Suppressor macrophage treated with lipopolysaccharide for 1 hour (primary cell): ENCODE data around the gene OR10J4.
"Not testable (repeated sequence)": the region's sequence is repeated elsewhere in the genome, so short reads cannot be mapped to it uniquely, and the experiment has no call there.

Source experiments
- DNase-seq, 3 donors: peaks; one replicate each; pipeline ENCODE4 v3.0.0-alpha.2; 2020 to 2022

The OR10J4 gene

DNA sequence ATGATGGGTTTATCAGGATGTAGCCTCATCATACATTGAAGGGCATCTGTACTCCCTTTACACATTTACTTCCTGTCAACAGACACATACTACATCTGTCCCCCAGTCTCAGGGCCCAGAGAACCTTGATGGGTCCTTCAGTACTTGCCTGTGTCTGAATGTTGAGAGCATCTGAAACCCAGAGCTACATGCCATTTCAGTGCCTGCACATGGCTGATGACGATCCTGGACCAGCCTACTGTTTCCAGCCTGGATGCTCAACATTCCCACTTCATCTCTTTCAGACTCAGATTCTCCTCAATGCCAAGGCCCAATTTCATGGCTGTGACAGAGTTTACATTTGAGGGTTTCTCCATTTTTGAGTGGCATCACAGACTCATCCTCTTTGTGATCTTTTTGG lies at the start of gene OR10J4:
TSS of gene OR10J4 (plus strand) at position 301 of the 400 bp plus-strand sequence.
- DNase-seq: no peak

GRCh38 chr1:159406821-159407220 lies 25.2 kb upstream of the OR10J4 start:
- DNase-seq: no peak

DNA sequence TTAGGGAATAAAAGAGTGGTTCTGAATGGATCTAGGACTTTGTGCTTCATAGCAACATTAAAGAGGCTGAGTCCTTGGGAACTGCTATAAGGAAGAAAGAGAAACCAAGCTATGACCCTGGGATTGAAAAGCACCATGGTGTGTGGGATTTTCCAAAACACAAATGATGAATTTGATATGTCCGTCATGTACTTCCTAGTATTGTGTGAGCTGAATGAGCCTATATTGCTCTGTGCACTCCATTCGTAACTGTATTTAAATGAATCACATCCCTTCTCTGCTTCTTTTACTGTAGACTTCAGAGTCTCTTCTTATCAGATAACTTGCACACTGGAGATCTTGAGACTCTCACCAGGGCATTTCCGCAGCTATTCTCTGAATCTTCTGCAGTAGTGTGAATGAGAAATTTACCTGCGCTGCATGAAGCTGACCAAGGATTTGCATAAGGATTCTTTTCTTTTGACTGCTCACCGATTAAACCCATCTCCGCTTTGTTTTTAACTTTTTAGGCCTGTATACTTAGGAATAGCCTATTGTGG lies 23.1 kb upstream of the OR10J4 start:
- DNase-seq: no peak

- no peak for DNase-seq
Measured at GRCh38 chr1:159421821-159422220, 10.2 kb upstream of the OR10J4 start.

- DNase-seq: no peak
Measured at GRCh38 chr1:159428536-159428935, 3.5 kb upstream of the OR10J4 start.

- DNase-seq: peak; percentile 52 to 78 (median 74)
Measured at GRCh38 chr1:159429074-159429861, 2.7 kb upstream of the OR10J4 start.

DNA sequence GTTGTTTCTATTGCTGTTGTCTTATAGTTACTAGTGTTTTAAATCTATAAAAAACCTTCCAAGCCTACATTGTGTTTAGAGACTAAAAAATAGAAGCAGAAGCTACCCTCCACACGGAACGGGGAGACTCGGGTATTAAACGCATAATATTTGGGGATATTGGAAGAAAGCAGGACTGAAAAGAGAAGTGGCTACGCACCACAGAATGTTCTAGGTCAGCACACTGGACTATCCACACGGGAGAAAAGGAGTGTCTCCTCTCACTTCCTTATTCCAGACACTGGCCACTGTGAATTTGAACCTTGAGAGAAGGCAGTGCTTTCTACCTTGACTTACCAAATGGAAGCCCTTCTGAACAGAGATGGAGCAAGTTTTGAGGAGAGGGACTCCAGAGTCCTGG lies 1.0 kb upstream of the OR10J4 start:
- peak; percentile 13 to 46 (median 42) for DNase-seq

DNA sequence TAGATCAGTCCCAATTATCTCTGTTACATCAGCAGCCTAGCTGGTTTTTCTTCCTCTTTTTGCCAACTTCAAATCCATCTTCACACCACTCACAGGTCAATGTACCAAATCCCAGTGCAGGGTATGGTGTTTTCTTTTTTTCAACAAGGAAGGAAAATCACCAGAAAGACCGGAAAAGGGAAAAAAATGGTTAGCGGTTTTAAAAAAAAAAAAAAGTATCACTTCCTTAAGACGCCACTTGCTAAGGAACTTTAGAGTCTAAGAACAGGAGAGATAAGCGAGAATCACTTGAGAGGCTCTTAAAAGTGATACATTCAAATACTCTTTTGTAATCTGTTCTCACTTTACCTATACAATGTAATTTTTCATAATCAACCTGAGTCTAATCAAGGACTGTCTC lies 4.5 kb downstream of the OR10J4 start:
- DNase-seq: peak; percentile 9 to 52 (median 48)

DNA sequence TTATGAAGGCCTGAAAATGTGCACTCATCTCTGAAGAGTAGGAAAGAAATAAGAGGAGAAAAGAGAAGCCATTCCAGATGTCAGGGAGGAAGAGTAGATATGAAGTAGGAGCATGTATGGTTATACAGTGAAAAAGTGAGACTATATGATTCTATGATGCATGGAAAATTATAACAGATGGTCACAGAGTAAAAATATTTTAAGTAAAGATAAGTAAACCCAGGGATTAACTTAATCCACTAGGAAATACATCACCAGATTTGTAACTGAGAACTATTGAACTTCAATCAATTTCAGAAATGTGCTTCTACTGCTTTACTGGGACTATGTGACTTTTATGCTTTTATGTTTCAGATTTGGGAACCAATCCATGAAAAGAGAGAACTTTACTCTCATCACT lies 7.4 kb downstream of the OR10J4 start, which contains the start of gene OR10J1:
TSS of gene OR10J1 (plus strand) at position 301 of the 400 bp plus-strand sequence. CDS start at position 371, 70 bp downstream.
- no peak for DNase-seq

DNA sequence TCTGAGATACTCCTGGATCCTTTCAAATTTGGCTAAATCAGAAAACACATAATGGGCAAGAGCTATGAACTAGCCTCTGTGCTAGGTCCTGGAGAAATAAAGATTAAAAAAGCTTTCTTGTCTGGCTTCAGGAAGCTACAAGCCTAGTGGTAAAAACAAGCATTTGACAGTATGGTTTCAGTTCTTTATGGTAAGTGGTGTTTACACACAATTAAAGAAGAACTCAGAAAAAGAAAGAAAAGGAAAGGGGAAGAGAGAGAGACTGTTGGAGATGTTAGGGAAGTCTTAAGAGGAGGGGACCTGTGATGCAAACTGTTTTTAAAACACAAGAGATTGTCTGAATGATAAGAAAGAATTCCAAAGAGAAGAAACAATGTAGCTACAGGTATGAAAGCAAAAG lies 9.4 kb downstream of the OR10J4 start:
- DNase-seq: peak; percentile 22 to 43 (median 42)

DNA sequence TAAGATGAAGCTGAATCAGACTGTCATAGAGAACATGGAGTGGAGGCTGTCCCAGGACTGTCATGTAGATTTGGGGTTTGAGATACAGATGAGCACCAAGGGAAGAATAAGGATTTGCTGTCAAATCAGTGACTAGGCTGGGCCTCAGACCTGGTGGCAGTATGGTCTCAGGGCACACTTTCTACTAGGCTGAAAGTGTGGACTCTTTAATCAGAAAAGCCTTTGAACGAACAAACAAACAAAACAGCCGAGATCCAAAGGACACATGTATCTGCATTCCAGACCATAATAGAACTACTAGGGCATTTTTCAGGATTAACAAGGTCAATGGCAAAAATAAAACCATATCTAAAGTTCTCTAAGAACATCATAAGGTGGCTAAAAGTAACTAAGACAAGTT lies 10.4 kb downstream of the OR10J4 start:
- DNase-seq: no peak

GRCh38 chr1:159443066-159443750 lies 11.2 kb downstream of the OR10J4 start:
- no peak for DNase-seq

- no peak for DNase-seq
Measured at GRCh38 chr1:159444511-159444910, 12.5 kb downstream of the OR10J4 start.

DNA sequence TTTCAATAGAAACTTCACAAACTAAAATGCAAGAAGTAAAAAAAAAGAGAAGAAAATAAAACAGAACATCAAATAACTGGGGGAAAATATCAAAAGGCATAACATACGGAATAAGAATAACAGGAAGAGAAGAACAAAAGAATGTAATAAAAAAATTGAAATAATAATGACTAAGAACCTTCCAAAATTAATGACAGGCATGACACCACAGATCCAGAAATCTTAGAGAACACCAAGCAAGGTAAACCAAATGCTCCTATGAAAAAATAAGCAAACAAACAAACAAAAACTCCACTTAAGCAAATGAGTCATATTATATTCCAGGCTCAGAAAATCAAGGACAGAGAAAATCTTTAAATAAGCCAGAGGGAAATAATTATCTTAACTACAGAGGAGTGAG lies 16.2 kb downstream of the OR10J4 start:
- DNase-seq: no peak

DNA sequence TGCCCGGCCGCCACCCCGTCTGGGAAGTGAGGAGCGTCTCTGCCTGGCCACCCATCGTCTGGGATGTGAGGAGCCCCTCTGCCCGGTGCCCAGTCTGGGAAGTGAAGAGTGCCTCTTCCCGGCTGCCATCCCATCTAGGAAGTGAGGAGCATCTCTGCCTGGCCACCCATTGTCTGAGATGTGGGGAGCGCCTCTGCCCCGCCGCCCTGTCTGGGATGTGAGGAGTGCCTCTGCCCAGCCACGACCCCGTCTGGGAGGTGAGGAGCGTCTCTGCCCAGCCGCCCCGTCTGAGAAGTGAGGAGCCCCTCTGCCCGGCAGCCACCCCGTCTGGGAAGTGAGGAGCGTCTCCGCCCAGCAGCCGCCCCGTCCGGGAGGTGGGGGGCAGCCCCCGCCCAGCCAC lies 17.6 kb downstream of the OR10J4 start:
- DNase-seq: not testable (repeated sequence)

DNA sequence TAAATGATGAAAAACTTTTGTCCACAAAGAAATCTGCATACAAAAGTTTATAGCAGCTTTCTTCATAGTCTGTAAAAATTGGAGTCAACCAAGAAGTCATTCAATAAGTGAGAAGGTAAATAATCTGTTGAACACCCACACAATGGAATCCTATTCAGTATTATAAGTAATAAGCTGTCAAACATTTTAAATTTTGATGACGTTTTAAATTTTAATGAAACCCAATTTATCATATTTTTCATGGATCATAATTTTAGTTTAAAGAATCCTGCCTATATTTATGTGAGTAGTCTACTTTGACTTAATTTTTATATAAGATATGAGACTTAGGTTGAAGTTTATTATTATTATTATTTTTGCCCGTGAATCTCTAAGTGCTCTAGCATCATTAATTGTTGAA lies 27.5 kb downstream of the OR10J4 start:
- no peak for DNase-seq

DNA sequence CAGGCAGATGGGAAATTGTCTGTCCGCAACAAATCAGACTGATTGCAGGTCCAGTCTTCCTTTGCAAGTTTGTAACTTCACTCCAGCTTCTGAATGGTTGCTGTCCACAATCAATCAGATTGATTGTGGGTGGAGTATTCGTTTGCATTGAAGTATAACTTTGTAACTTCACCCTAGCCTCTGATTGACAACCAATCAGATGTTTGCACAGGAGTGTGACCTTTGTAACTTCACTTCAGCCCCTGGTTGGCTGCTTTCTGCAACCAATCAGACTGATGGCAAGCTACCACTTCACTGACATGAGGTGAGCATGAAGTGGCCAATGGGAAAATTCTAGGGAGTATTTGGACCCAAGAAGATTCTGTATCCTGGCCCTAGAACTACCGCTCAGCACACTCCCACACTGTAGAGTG lies 33.2 kb downstream of the OR10J4 start:
- no peak for DNase-seq

DNA sequence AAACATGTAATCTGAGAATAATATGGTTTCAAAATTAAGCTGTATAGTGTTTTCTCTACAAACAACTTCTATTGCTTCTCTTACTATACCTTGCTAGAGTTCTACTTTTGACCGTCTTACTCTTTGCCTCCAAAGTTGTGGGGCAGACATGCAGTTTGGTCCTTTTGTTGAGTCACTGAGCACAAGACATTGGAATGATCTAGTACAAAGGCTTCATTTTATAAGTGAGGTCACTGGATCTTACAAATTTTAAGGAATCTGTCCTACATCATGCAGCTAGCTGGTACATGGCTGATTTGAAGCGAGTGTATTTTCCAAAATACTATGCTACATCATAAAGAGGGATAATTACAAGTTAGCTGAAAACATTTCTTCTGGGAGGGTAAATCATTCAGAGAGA lies 36.3 kb downstream of the OR10J4 start:
- DNase-seq: no peak

DNA sequence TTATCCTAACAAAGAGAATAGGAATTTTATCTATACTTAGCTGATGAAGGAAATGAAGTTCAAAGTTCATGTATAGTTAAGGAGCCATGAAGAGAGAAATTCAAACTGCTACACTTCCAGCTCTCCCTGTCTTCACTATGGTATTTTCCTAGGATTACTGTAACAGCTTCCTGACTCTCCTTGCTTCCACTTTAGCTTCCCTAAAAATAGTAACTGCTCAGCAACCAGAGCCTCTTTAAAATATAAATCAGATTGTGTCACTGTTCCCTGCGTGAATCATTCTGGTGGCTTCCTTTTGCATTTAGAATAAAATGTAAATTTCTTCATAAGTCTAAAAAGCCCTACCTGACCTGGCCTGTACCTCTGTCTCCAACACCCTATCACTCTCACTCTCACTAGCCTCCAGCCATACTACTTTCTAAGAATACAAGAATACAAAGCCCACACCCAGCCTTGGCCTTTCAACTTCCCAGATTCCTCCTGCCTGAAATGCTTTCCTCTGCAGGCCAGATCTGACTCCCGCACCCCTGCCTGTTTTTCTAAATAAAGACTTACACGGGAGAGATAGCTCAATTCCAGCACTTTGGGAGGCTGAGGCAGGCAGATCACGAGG lies 38.0 kb downstream of the OR10J4 start:
- peak in 2 of 3 donors; percentile 40 to 56 for DNase-seq

GRCh38 chr1:159473335-159473734 lies 41.3 kb downstream of the OR10J4 start:
- no peak for DNase-seq

DNA sequence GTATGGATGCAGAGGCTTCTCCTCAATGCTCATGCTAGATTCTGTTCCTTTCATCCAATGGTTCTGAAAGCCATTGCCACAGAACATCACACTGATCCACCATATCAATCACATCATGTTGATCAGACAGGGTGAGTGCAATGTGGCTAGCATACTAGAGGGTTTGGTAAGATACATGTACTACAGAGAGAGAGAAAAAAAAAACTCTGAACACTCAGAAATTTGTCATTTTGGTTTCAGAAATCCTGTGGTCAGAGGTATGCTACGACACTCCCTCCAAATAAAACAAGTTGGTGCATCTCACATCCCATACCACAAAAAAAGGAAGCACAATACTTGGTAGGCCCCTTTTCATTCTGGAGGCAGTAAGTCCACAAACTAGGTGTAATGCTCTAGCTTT lies 42.9 kb downstream of the OR10J4 start:
- DNase-seq: no peak
